HepG2 (cell line): ENCODE results near the gene NAIF1. TPM values are rescaled to one million over a fixed set of nuclear protein-coding genes. Genes with fewer than 3 reads are reported as not detected.
A peak's percentile ranks its signal among the peaks of the same experiment; 100 is the strongest.

Experiments used
- CBFB ChIP-seq: sonication (generic); formaldehyde crosslinking; IDR thresholded peaks from 2 replicates; pipeline ENCODE4 v1.4.0; 2020; ENCODE audit warnings: missing genetic modification reagents
- ERF ChIP-seq: IDR thresholded peaks from 2 replicates; pipeline ENCODE4 v1.6.1; 2018; ENCODE audit warnings: missing biosample characterization, missing genetic modification reagents
- GMEB1 ChIP-seq: sonication (generic); formaldehyde crosslinking; IDR thresholded peaks from 2 replicates; pipeline ENCODE4 v1.5.1; 2020; ENCODE audit warnings: missing genetic modification reagents, mild to moderate bottlenecking, borderline replicate concordance
- HDAC2 ChIP-seq: sonication (generic); formaldehyde crosslinking; IDR thresholded peaks from 2 replicates; pipeline ENCODE4 v1.4.0; 2020; ENCODE audit warnings: missing genetic modification reagents
- MEF2D ChIP-seq: sonication (generic); formaldehyde crosslinking; IDR thresholded peaks from 2 replicates; pipeline ENCODE4 v1.5.1; 2020; ENCODE audit warnings: mild to moderate bottlenecking, missing genetic modification reagents
- RNF219 ChIP-seq: sonication (generic); formaldehyde crosslinking; IDR thresholded peaks from 2 replicates; pipeline ENCODE4 v1.5.0; 2020; ENCODE audit warnings: mild to moderate bottlenecking, missing genetic modification reagents
- RXRB ChIP-seq: IDR thresholded peaks from 2 replicates; pipeline ENCODE4 v1.6.1; 2016; ENCODE audit warnings: borderline replicate concordance, missing genetic modification reagents, missing compliant biosample characterization
- SIN3B ChIP-seq: fragments of 150-350 bp; IDR thresholded peaks from 2 replicates; pipeline ENCODE4 v1.6.1; 2014; ENCODE audit warnings: low read length
- TBP ChIP-seq: sonication (generic); formaldehyde crosslinking; IDR thresholded peaks from 2 replicates; pipeline ENCODE4 v1.5.0; 2020; ENCODE audit warnings: missing genetic modification reagents
- TRAFD1 ChIP-seq: sonication (generic); formaldehyde crosslinking; IDR thresholded peaks from 2 replicates; pipeline ENCODE4 v1.5.1; 2020; ENCODE audit warnings: missing genetic modification reagents, mild to moderate bottlenecking, borderline replicate concordance
- ZMYM3 ChIP-seq: sonication (generic); formaldehyde crosslinking; IDR thresholded peaks from 2 replicates; pipeline ENCODE4 v1.5.1; 2020; ENCODE audit warnings: mild to moderate bottlenecking, missing genetic modification reagents
- ZMYM4 ChIP-seq: sonication (generic); formaldehyde crosslinking; IDR thresholded peaks from 2 replicates; pipeline ENCODE4 v1.8.1; 2023; ENCODE audit warnings: mild to moderate bottlenecking, missing genetic modification reagents
- ZNF234 ChIP-seq: sonication (generic); formaldehyde crosslinking; conservative IDR thresholded peaks from 2 replicates; pipeline ENCODE4 v1.5.1; 2020; ENCODE audit warnings: mild to moderate bottlenecking, missing genetic modification reagents
- ZNF296 ChIP-seq: sonication (generic); formaldehyde crosslinking; conservative IDR thresholded peaks from 2 replicates; pipeline ENCODE4 v1.5.0; 2020; ENCODE audit warnings: mild to moderate bottlenecking, missing genetic modification reagents
- ZNF441 ChIP-seq: sonication (generic); formaldehyde crosslinking; IDR thresholded peaks from 2 replicates; pipeline ENCODE4 v1.7.0; 2021; ENCODE audit warnings: missing genetic modification reagents, borderline replicate concordance
- ZNF670 ChIP-seq: sonication (generic); formaldehyde crosslinking; IDR thresholded peaks from 2 replicates; pipeline ENCODE4 v1.8.0; 2022; ENCODE audit warnings: mild to moderate bottlenecking, missing genetic modification reagents, borderline replicate concordance
- polyA plus RNA-seq, 8 experiments: library from polyadenylated mRNA; depleted of rRNA in 3 of 8; stranded (reverse) in 7 of 8; unstranded in 1 of 8; fragments of >200 nt; fragmentation: Illumina TruSeq in 4 of 8; extraction: Trizol in 4 of 8; gene quantifications; 2 replicates each; pipeline versions ENCODE4 v1.2.1 to v1.2.3, GENCODE V29; 2011 to 2016; ENCODE audit warnings: low read depth in 4 of 8, missing spikeins in 1 of 8, mixed read lengths in 1 of 8; ENCODE audit not compliant: insufficient read depth in 1 of 8
- total RNA-seq, 5 experiments: library from RNA; depleted of rRNA; stranded (reverse); fragments of >200 nt; fragmentation: Illumina TruSeq; extraction: Trizol; gene quantifications; 2 replicates each; pipeline ENCODE4 v1.2.3, GENCODE V29; 2016; ENCODE audit warnings: low read depth in 1 of 5
- TF ChIP-seq, protein P1 (sequence below): sonication (generic); formaldehyde crosslinking; IDR thresholded peaks from 2 replicates; pipeline ENCODE4 v1.8.0; 2022; ENCODE audit warnings: mild to moderate bottlenecking, missing genetic modification reagents, moderate library complexity
- TF ChIP-seq, protein P2 (sequence below): sonication (generic); formaldehyde crosslinking; IDR thresholded peaks from 2 replicates; pipeline ENCODE4 v1.5.1; 2020; ENCODE audit warnings: mild to moderate bottlenecking, missing genetic modification reagents, moderate library complexity

The NAIF1 gene
- total and polyA plus RNA-seq, 2 of the 13 experiments (the other 11 are each of a cell fraction or from before 2014, with no cell fraction given), result 6.0 to 6.9 TPM

DNA sequence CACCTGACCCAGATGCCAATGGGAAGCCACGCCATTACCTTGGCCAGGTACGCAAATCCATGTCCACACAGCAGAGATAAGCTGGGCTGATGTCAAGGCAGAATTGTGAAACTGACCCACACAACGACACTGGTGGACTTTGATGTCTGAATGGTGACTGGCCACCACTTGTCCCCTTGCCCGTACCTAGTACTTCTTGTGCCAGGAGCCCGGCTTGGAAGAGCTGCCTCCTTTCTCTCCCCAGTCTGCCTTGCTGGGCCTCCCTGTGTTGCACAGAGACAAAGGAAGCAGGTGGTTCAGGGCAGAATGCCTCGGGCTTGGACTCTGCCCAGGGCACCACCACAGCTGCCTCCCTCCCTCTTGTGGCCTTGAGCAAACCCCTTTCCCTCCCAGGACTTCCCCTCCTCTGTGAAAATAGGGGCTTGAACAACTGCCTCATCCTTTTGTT, 37.1 kb upstream of the NAIF1 start (continued):
- TF ChIP-seq TRAFD1 (CRISPR knock-in tag) (no peak), RNF219 (no peak), ZNF296 (CRISPR knock-in tag) (no peak), ZNF234 (CRISPR knock-in tag) (no peak), ZNF441 (peak; percentile 8; the same call in 1 of the 2 replicates), SIN3B (no peak), MEF2D (CRISPR knock-in tag) (no peak), ZNF670 (CRISPR knock-in tag) (no peak; the same call in 1 of the 2 replicates), TBP (CRISPR knock-in tag) (no peak), ERF (CRISPR knock-in tag) (peak; percentile 59; the same call in 1 of the 2 replicates), ZMYM4 (peak; percentile 51; the same call in 1 of the 2 replicates), RXRB (CRISPR knock-in tag) (peak; percentile 87), ZMYM3 (CRISPR knock-in tag) (peak; percentile 83), GMEB1 (CRISPR knock-in tag) (no peak; the same call in 1 of the 2 replicates), HDAC2 (CRISPR knock-in tag) (peak; percentile 85), CBFB (CRISPR knock-in tag) (no peak)
- TF ChIP-seq, protein P1, sequence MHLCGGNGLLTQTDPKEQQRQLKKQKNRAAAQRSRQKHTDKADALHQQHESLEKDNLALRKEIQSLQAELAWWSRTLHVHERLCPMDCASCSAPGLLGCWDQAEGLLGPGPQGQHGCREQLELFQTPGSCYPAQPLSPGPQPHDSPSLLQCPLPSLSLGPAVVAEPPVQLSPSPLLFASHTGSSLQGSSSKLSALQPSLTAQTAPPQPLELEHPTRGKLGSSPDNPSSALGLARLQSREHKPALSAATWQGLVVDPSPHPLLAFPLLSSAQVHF (CRISPR knock-in tag), result no peak
- TF ChIP-seq, protein P2, sequence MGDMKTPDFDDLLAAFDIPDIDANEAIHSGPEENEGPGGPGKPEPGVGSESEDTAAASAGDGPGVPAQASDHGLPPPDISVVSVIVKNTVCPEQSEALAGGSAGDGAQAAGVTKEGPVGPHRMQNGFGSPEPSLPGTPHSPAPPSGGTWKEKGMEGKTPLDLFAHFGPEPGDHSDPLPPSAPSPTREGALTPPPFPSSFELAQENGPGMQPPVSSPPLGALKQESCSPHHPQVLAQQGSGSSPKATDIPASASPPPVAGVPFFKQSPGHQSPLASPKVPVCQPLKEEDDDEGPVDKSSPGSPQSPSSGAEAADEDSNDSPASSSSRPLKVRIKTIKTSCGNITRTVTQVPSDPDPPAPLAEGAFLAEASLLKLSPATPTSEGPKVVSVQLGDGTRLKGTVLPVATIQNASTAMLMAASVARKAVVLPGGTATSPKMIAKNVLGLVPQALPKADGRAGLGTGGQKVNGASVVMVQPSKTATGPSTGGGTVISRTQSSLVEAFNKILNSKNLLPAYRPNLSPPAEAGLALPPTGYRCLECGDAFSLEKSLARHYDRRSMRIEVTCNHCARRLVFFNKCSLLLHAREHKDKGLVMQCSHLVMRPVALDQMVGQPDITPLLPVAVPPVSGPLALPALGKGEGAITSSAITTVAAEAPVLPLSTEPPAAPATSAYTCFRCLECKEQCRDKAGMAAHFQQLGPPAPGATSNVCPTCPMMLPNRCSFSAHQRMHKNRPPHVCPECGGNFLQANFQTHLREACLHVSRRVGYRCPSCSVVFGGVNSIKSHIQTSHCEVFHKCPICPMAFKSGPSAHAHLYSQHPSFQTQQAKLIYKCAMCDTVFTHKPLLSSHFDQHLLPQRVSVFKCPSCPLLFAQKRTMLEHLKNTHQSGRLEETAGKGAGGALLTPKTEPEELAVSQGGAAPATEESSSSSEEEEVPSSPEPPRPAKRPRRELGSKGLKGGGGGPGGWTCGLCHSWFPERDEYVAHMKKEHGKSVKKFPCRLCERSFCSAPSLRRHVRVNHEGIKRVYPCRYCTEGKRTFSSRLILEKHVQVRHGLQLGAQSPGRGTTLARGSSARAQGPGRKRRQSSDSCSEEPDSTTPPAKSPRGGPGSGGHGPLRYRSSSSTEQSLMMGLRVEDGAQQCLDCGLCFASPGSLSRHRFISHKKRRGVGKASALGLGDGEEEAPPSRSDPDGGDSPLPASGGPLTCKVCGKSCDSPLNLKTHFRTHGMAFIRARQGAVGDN, result peak; percentile 96
